ENCODE data around the gene MRPS6. TPM values are rescaled to one million over a fixed set of nuclear protein-coding genes. Genes with fewer than 3 reads are reported as not detected.
A peak's percentile ranks its signal among the peaks of the same experiment; 100 is the strongest.

MRPS6 gene
- total RNA-seq, 1 donor from 2014 or later, result 23.3 TPM

- Histone ChIP-seq H3K4me1 (peaks cover 53% of the 10 kb centered on the region), H3K9me3 (no peaks in the 10 kb centered on the region), H3K27ac (peak overlapping the region; percentile 91), H3K4me3 (peak overlapping the region; percentile 6 to 21), H3K36me3 (no peaks in the 10 kb centered on the region), H3K27me3 (no peaks in the 10 kb centered on the region)
- no peak for TF ChIP-seq POLR2AphosphoS5 (IDR thresholded peaks at IDR 0.05; ENCODE audit: insufficient read depth in 1 of 2, low read depth in 1 of 2)
- no peak for TF ChIP-seq POLR2A (IDR thresholded peaks at IDR 0.05)
- TF ChIP-seq, protein P1, sequence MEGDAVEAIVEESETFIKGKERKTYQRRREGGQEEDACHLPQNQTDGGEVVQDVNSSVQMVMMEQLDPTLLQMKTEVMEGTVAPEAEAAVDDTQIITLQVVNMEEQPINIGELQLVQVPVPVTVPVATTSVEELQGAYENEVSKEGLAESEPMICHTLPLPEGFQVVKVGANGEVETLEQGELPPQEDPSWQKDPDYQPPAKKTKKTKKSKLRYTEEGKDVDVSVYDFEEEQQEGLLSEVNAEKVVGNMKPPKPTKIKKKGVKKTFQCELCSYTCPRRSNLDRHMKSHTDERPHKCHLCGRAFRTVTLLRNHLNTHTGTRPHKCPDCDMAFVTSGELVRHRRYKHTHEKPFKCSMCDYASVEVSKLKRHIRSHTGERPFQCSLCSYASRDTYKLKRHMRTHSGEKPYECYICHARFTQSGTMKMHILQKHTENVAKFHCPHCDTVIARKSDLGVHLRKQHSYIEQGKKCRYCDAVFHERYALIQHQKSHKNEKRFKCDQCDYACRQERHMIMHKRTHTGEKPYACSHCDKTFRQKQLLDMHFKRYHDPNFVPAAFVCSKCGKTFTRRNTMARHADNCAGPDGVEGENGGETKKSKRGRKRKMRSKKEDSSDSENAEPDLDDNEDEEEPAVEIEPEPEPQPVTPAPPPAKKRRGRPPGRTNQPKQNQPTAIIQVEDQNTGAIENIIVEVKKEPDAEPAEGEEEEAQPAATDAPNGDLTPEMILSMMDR (IDR thresholded peaks at IDR 0.05), result no peak
- no peak for DNase-seq (ENCODE audit: extremely low spot score in 2 of 2)
- intact Hi-C loops (cut with DNase I), result no loop called here
These were observed 56.7 kb downstream of the MRPS6 start for GRCh38 chr21:34129901-34130715.

GRCh38 chr21:34130716-34130985 lies 57.3 kb downstream of the MRPS6 start:
- no peak for DNase-seq (ENCODE audit: extremely low spot score in 2 of 2)
- TF ChIP-seq POLR2AphosphoS5 (IDR thresholded peaks at IDR 0.05; ENCODE audit: insufficient read depth in 1 of 2, low read depth in 1 of 2) (no peak), POLR2A (IDR thresholded peaks at IDR 0.05) (no peak)
- TF ChIP-seq, protein P1 (IDR thresholded peaks at IDR 0.05), result no peak
- Histone ChIP-seq H3K4me3 (no peak overlapping the region), H3K4me1 (peaks cover 53% of the 10 kb centered on the region), H3K27me3 (no peaks in the 10 kb centered on the region), H3K27ac (peak overlapping the region; percentile 91), H3K36me3 (peaks cover 0 to 3% of the 10 kb centered on the region in 2 donors), H3K9me3 (no peaks in the 10 kb centered on the region)
- intact Hi-C loops (cut with DNase I), result no loop called here

- Histone ChIP-seq H3K36me3 (peaks cover 0 to 4% of the 10 kb centered on the region in 2 donors), H3K9me3 (no peaks in the 10 kb centered on the region), H3K27me3 (no peaks in the 10 kb centered on the region), H3K4me3 (no peak overlapping the region), H3K27ac (peak overlapping the region; percentile 91), H3K4me1 (peaks cover 53% of the 10 kb centered on the region)
- no peak for DNase-seq (ENCODE audit: extremely low spot score in 2 of 2)
- intact Hi-C loops (cut with DNase I), result no loop called here
- no peak for TF ChIP-seq POLR2A (IDR thresholded peaks at IDR 0.05)
- TF ChIP-seq POLR2AphosphoS5 (IDR thresholded peaks at IDR 0.05; ENCODE audit: insufficient read depth in 1 of 2, low read depth in 1 of 2), result no peak
- TF ChIP-seq, protein P1 (IDR thresholded peaks at IDR 0.05), result no peak
These were observed 58.2 kb downstream of the MRPS6 start for GRCh38 chr21:34131586-34131985.

DNA sequence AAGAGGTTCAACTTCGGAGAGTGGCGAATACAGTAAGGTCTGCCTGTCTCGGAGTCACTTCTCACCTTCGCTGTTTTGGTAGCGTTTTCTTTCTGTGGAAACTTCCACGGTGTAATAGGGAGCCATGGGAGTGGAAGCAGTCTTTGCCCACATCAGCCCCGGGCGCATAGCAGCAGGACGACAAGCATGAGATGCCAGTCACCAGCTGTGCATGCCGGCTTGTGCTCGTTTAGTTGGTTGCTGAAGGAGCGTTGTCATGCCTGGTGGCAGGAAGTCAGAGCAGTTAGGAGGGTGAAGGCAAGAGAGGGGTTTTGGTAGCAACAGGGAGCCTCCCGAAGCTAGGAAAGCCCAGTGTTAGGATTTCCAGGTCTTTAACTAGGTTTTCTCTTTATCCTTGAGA lies 58.8 kb downstream of the MRPS6 start:
- Histone ChIP-seq H3K27ac (peak overlapping the region; percentile 91), H3K4me1 (peaks cover 53% of the 10 kb centered on the region), H3K36me3 (peaks cover 0 to 4% of the 10 kb centered on the region in 2 donors), H3K4me3 (no peak overlapping the region), H3K9me3 (no peaks in the 10 kb centered on the region), H3K27me3 (no peaks in the 10 kb centered on the region)
- TF ChIP-seq, protein P1 (IDR thresholded peaks at IDR 0.05), result no peak
- no peak for TF ChIP-seq POLR2AphosphoS5 (IDR thresholded peaks at IDR 0.05; ENCODE audit: insufficient read depth in 1 of 2, low read depth in 1 of 2)
- TF ChIP-seq POLR2A (IDR thresholded peaks at IDR 0.05), result no peak
- intact Hi-C loops (cut with DNase I), result no loop called here
- DNase-seq (ENCODE audit: extremely low spot score in 2 of 2), result no peak

GRCh38 chr21:34132926-34133325 lies 59.5 kb downstream of the MRPS6 start:
- H3K27ac ChIP-seq, result no peak overlapping the region
- intact Hi-C loops (cut with DNase I), result no loop called here
- no peaks in the 10 kb centered on the region for H3K27me3 ChIP-seq
- H3K4me1 ChIP-seq, result peaks cover 51% of the 10 kb centered on the region
- no peak overlapping the region for H3K4me3 ChIP-seq
- H3K9me3 ChIP-seq, result no peaks in the 10 kb centered on the region
- no peak for DNase-seq (ENCODE audit: extremely low spot score in 2 of 2)
- peaks cover 0 to 4% of the 10 kb centered on the region in 2 donors for H3K36me3 ChIP-seq
- TF ChIP-seq, protein P1 (IDR thresholded peaks at IDR 0.05), result no peak
- TF ChIP-seq POLR2A (IDR thresholded peaks at IDR 0.05) (no peak), POLR2AphosphoS5 (IDR thresholded peaks at IDR 0.05; ENCODE audit: insufficient read depth in 1 of 2, low read depth in 1 of 2) (no peak)

Measured in vagina (tissue), 2 donors.